DMS114 treated with DMSO at 0.1 percent for 48 hours (cell line): ENCODE results near the gene PABPN1.
"Not testable (repeated sequence)": the region's sequence is repeated elsewhere in the genome, so short reads cannot be mapped to it uniquely, and the experiment has no call there.

Experiments
- DNase-seq: peaks from one replicate; lab custom pipeline; 2025; ENCODE audit not compliant: unreplicated experiment; lab: John Stamatoyannopoulos, UW

PABPN1 gene, protein sequence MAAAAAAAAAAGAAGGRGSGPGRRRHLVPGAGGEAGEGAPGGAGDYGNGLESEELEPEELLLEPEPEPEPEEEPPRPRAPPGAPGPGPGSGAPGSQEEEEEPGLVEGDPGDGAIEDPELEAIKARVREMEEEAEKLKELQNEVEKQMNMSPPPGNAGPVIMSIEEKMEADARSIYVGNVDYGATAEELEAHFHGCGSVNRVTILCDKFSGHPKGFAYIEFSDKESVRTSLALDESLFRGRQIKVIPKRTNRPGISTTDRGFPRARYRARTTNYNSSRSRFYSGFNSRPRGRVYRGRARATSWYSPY

DNA sequence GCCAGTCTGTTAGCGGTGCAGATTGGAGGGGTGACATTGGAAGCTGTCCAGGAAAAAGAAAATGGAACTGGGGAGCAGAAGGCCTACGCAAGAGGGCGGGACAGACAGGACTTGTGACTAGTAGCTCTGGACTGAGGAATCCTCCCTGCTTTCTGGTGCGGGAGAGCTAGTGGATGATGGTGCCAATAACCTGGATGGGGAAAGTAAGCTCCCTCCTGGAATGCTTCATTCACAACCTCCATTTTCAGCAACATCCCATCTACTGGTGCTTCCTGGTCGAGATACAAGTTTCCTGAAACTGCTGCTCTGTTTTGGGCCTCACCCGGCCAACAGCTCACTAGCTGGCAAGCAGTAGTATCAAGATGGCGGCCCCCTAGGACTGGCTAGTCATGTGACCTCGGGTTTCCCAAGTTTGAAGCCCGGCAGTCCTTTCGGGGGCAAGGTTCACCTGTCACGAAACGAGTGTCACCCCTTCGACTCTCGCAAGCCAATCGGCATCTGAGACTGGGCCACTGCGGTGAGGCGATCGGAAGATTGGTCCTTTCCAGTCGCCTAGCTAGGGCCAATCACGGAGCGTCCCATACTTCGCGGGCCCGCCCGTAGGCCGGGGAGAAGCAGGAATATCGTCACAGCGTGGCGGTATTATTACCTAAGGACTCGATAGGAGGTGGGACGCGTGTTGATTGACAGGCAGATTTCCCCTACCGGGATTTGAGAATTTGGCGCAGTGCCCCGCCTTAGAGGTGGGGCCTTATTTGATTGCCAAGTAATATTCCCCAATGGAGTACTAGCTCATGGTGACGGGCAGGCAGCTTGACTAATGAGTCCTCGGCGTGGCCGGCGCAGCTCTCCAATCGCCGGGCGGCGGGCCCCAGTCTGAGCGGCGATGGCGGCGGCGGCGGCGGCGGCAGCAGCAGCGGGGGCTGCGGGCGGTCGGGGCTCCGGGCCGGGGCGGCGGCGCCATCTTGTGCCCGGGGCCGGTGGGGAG lies at the start of gene PABPN1:
PABPN1 (plus strand) TSS at position 874 of the 988 bp plus-strand sequence; CDS start at position 887, 13 bp downstream.
- DNase-seq, result peak; percentile 97

DNA sequence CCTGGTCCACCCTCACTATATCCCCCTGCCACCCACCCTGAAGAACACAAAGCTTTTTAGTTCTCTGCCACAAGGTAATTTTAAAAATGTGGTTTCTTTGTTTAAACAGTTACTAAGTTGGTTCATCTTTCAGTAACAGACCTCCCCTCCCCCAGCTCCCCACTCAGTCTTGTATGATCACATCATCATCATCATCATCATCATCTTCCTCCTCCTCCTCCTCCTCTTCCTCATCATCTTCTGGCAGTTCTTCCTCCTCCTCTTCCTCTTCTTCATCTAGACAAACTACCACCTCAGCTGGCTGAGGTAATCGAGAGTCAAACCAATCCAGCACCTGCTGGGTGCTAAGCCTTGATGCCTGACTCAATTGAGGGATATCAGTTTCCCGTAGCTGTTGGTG lies 45.8 kb upstream of the PABPN1 start:
- no peak for DNase-seq

DNA sequence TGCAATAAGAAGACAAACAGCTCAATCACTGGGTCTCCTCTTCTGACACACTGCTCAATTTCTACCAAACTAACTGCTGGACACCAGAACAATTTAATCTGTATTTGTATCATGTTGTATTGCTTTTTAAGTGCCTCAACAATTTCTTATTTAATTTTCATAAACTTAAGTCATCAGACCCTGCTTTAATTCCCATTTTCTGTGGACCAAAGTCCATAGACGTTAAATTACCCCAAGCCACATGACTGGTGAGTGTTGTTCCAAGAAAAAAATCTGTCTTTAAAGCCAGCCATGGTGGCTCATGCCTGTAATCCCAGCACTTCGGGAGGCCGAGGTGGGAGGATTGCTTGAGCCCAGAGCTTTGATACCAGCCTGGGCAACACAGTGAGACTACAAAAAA lies 44.1 kb upstream of the PABPN1 start:
- DNase-seq, result no peak

DNA sequence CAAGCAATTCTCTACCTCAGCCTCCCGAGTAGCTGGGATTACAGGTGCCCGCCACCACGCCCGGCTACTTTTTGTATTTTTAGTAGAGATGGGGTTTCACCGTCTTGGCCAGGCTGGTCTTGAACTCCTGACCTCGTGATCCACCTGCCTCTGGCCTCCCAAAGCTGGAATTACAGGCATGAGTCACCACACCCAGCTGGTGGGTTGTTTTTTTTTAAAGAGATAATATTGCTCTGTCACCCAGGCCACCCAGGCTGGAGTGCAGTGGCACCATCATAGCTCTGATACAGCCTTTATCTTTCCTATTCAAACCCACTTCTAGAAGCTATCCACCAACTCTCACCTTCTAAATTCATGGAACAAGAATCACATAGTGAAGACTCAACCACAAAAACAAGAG lies 43.3 kb upstream of the PABPN1 start:
- DNase-seq, result not testable (repeated sequence)

DNA sequence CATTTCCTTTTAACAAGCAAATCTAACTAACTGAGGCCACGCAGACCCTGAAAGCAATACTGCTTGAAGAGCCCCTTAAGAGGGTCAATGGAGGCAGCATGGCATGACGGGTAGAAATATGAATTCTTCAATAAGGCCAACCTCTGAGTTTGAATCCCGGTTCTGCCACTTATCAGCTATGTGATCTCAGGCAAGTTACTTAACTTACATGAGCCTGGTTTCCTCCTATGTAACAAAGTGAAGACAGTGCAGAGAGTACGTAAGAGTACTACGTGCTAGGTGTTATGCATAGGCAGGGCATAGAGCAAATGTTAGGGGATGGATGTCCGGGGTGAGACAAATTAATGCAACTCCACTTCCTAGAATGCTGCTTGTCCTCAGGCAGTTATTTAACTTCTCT lies 40.0 kb upstream of the PABPN1 start:
- no peak for DNase-seq

DNA sequence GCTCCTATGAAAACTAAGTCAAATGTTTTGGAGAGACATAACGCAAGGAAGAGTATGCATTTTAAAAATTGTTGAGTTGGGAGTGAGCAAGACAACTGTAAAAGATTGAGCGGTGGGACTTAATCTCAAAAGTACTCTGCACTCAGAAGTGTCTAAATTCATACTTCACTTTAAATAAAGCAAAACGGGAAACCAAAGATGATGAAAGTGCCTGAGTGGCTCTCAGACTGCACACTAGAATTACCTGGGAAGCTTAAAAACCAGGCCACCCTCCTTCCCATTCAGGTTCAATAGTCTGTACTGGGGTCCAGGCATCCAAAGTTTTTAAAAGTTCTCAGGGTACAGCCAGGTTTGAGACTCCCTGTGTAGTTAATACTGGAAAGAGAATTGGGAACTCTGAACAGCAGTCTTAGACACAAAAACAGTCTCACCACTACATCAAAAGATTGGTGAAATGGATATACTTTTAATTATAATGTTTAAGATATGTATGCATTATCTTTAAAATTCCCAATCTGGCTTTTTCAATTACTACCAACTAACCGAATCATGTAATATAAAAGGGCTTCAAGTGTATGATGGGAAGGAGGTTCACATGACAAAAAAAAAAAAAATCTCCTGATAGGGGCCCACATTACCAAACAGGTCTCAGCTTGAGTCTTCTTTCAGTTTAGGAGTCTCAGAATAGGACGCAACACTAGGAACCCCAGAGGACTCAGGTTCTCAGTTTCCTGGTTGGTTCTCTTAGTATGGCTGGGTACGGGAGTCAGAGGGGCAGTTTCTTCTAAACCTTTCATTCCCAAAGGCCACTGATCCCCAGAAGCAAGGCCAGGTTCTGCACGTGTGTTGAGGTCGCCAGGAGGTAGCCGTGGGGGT lies 36.4 kb upstream of the PABPN1 start:
- no peak for DNase-seq

DNA sequence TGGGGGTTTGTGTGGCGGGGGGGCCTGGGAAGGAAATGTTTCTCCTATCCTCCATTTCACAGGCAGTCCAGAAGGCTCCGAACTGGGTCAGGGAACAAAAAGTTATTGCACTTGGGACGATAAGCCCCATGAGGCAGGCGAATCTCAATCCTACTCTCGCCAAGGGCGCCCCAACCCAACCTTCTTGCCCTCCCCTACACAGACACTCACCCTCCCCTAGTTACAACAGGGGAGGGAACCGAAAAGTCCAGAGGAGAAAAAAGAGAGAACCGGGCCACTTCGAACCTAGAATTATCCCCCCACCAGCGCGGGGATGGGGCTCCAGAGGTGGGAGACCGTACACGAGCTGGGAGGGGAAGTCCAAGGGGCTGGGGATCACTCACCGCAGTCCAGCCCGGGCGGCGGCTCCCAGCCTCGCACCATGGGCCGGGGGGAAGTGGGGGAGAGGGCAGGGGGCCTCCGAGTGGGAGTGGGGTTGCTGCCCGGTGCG lies 35.7 kb upstream of the PABPN1 start:
- no peak for DNase-seq

DNA sequence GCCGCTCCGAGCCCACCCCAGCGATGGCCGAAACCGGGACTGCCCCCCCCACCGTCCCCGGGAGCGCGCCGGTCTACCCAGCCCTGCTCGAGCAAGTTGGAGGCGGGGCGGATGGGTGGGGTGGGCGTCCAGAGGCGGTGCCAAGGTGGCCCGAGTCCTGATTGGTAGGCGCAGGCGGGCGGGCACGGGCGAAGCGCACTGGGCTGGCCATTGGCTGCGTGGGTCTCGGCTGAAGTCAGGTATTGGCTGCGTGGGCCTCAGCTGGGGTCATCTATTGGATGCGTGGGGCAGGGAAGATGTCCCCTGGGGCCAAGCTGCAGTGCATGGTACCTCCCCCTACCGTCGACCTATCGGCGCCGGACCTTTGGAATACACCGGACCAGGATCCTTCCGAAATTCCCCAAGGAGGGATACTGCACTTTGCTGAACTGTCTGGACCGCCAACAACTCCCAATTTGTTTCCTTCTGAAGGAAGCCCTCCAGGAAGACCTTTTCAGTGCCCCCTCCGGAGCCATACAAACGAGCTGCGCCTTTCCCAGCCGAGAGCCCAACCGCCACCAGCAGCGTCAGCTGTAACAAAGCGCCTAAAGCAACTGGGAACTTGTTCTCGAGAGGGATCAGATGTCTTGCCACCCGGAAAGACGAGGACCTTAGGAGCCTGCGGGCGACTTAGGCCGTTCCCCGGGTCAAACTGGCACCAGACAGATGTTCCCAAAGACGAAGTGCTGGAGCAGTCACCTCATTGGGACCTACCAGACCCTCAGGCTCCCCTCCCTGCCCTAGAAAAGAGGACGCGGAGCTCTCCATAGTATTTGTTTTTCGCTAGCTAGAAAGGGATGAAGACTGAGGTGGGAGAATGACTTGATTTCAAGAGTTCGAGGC lies 35.0 kb upstream of the PABPN1 start, which contains the start of gene HOMEZ:
HOMEZ (minus strand) TSS at position 113 of the 882 bp plus-strand sequence. CDS start 180 bp downstream, outside the sequence.
- peak; percentile 93 for DNase-seq

DNA sequence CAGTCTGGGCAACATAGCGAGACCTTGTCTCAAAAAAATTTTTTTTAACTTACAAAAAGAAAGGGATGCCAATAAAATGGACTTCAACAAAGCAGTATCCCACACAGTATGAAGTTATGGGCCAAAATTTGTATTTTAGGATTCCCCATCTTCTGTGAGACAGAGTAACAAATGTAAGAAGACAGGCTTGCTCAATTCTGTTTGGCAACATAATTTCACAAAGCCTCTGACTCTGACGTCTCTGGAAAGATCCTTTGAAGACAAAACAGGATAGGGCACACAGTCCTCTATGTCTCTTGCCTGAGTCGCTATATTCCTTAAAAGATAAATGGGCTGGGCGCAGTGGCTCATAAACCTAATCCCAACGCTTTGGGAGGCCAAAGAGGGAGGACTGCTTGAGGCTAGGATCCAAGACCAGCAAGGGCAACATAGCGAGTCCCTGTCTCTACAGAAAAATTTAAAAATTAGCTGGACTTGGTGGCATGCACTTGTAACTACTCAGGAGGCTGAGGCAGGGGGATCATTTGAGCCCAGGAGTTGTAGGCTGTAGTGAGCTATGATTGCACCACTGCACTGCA lies 34.3 kb upstream of the PABPN1 start:
- DNase-seq, result no peak

DNA sequence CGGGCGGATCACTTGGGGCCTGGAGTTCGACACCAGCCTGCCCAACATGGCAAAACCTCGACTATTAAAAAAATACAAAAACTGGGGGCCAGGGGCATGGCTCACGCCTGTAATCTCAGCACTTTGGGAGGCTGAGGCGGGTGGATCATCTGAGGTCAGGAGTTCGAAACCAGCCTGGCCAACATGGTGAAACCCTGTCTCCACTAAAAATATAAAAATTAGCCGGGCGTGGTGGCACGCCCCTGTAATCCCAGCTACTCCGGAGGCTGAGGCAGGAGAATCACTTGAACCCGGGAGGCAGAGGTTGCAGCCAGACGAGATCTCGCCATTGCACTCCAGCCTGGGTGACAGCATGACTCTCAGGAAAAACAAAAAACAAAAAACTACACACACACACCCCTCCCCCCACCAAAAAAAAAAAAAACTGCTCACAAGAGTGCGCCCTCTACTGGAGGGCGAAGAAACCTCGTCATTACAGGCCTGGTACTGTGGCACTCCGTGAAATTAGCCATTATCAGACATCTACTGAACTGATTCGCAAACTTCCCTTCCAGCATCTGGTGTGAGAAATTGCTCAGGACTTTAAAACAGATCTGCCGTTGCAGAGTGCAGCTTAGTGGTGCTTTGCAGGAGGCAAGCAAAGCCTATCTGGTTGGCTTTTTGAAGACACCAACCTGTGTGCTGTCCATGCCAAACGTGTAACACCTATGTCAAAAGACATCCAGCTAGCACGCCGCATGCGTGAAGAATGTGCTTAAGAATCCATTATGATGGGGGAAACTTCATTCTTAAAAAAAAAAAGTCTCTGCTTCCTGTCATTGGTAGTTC lies 26.3 kb upstream of the PABPN1 start:
- peak; percentile 24 for DNase-seq

DNA sequence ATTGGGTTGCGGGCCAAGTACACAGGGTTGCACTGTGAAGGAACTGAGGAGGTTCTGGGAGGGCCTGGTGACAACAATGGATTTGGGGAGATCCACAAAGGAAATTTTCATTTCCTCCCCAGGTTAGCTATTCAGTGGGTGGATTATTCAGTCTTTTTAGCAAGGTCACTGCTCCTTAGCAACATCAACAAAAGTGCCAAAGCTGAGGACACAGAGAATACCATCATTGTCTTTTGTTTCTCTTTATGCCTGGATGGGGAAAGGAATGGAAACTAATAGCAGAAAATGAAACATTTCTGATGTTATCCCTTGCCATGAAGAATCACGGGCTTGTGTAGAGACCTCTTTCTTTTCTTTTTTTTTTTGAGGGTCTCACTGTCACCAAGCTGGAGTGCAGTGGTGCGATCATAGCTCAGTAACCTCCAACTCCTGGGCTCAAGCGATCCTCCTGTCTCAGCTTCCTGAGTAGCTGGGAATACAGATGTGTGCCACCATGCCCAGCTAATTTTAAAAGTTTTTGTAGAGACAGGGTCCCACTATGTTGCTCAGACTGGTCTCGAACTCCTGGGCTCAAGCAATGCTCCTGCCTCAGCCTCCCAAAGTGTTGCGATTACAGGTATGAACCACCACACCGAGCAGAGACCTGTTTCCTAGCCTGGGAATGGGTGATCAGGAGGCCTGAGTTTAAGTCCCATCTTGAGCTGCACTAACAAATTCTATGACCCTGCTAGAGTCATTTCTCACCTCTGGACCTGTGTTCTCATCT lies 25.1 kb upstream of the PABPN1 start:
- DNase-seq, result no peak

DNA sequence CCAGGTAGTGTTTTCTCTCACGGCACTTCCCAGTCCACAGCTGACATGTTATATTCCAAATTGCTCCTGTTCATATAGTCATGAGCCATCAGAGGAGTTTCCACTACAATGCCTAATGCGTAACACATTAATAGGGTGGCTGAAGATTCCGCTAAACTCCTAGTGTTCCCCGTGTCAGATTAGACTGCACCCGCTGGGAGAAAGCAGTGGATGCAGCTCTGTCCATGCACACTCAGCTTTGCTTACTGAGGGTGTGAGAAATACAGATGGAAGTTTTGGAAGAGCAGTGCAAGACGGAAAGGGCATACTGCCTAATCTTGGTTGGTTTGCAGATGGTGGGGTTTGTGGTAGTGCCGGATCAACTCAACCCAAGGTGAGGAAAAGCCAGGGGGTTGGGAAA lies 24.2 kb upstream of the PABPN1 start:
- DNase-seq, result no peak

DNA sequence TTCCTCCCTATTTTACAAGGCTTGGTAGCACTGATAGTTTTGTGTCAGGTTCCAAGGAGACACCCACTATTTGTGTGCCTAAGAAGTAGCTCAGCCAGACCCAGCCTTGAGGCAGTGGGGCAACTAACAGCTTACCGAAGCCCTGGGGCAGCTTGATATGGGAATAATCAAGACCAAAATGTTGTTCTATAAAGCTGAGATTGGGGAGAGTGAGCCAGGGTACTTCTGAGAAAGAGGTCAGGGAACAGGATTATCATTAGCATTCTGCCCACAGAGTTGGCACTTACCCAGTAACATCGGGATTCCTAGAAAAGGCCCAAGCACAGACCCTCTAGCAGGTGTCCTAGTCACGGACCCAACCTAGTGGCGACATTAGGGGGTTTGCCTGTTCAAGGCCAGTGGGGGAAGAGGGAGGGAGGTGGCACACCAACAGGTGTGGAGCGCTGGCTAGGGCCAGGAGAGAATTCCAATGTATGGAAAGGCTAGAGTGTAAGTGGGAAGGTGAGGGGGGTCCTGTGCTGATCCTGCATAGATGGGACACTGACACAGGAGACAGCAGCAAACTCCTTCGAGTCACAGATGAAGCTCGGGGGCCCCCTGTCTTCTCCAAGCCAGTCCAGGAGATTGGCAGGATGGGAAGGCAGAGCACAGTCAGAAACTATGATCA lies 23.5 kb upstream of the PABPN1 start:
- no peak for DNase-seq

DNA sequence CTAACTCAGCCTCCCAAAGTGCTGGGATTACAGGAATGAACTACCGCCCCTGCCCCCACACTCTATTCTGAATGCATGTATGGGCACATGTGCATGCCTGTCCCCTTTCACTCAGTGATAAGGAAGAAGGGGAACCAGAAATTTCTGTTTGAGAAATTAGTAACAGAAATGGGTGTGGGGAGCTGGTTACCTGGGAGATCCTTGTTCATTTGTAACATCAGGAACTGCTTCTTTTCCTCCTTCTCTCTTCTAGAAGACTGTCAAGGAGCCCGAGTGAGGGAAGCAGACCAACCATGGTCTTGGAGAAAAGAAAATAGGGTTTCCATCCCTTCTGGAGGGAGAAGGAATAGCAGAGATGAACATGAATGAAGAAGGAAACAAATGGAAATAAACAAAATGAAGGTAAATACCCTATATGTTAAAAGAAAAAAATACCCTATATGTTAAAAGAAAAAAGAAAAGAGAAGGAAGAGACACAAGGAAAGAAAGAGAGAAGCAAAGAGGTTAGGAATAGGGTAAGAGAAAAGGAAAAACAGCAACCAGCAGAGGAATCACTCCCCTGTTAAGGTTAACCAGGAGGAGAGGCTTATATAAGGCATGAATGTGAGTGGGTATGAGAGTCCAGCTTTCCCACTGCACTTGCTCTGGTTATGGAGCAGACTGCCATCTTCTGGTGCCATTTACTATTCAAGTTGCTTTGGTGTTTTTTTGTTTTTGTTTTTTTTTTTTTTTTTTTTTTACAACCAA lies 21.9 kb upstream of the PABPN1 start:
- peak; percentile 12 for DNase-seq

DNA sequence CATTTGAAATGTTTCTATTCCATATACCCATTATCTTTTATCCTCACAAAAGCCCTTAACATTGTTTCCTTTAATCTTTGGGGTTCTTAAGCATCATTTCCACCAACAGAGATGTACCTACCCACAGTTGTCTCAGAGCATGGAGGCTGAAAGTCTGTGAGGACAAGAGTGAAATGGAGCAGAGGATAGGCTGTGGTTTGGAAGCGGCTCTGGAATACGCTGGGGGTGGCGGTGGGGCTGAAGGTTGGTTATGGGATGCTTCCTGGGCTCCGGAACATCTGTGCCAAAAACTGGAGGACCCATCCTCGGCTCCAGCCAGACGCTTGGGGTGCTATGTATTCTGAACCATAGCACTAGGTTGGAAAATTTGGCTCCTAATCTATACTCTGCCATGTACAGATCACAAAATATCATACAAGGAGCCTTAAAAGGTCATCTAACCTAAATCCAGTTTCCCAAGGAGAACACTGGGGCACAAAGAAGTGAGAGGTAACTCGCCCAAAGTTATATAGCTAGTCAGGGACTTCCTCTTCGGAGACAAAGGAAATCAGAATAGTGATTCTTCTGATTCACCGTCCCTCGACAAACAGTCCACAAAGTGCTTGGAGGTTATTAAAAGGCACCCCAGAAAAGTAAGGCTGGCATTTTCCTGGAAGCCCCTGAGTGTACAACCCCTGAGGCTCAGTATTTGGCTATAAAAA lies 21.1 kb upstream of the PABPN1 start:
- no peak for DNase-seq

DNA sequence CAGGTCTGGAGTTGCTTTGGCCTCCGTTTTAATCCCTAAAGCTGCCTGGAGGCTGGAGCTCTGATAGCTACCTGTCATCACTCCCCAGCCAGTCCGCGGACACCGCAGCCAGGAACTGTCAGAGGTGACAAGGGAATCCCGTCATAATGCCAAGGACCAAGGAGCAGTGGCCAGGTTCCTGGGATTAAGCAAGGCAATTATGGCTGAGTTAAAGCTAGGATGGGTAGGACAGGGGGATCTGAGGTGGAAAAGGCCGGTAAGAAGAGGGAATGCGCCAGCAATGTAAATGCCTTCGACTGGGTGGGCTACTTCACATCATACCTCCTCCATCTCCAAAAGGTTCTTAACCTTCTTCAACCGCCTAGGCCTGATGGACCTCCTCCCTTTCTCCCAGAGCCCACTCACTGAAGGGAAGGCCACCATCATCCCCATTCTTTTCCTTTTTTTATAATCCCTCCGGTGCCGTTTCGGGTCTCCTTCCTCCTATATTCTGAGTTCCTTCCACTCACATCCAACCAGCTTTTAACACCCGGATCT lies 20.5 kb upstream of the PABPN1 start:
- DNase-seq, result no peak
